HepG2 (cell line): ENCODE data around the gene MUCL3. TPM values are rescaled to one million over a fixed set of nuclear protein-coding genes. Genes with fewer than 3 reads are reported as not detected.

Source experiments
- BATF2 ChIP-seq: sonication (generic); formaldehyde crosslinking; IDR thresholded peaks from 2 replicates; pipeline ENCODE4 v1.8.0; 2022; ENCODE audit warnings: mild to moderate bottlenecking, missing genetic modification reagents, moderate library complexity
- CHD4 ChIP-seq: fragments of 200-600 bp; sonication (generic); IDR thresholded peaks from 2 replicates; pipeline ENCODE4 v1.7.0; 2017; ENCODE audit warnings: mild to moderate bottlenecking, low read length, borderline replicate concordance
- GATAD1 ChIP-seq: IDR thresholded peaks from 2 replicates; pipeline ENCODE4 v1.6.1; 2016; ENCODE audit warnings: missing genetic modification reagents, missing compliant biosample characterization
- HNRNPUL1 ChIP-seq: fragments of 200-400 bp; formaldehyde crosslinking; IDR thresholded peaks from 2 replicates; pipeline ENCODE4 v1.6.1; 2017; ENCODE audit warnings: low read depth, mild to moderate bottlenecking, low read length, moderate library complexity
- HOXD1 ChIP-seq: sonication (generic); formaldehyde crosslinking; IDR thresholded peaks from 2 replicates; pipeline ENCODE4 v1.5.0; 2020; ENCODE audit warnings: missing genetic modification reagents
- KAT8 ChIP-seq: IDR thresholded peaks from 2 replicates; pipeline ENCODE4 v1.6.1; 2016; ENCODE audit warnings: missing genetic modification reagents, missing compliant biosample characterization
- MAZ ChIP-seq, 2 experiments: sonication (generic) in 1 of 2; formaldehyde crosslinking in 1 of 2; IDR thresholded peaks; 2 replicates each; pipeline versions ENCODE4 v1.5.0 to v1.6.1; 2012 to 2020; ENCODE audit warnings: low read depth in 2 of 2, mild to moderate bottlenecking in 2 of 2, borderline replicate concordance in 1 of 2, improper control_type of control experiment in 1 of 2, low read length in 1 of 2, missing genetic modification reagents in 1 of 2, moderate library complexity in 1 of 2
- RAD21 ChIP-seq: fragments of 450-650 bp; formaldehyde crosslinking; IDR thresholded peaks from 2 replicates; pipeline ENCODE4 v1.5.0; 2020; ENCODE audit warnings: mild to moderate bottlenecking
- SIX1 ChIP-seq: sonication (generic); formaldehyde crosslinking; IDR thresholded peaks from 2 replicates; pipeline ENCODE4 v1.4.0; 2020; ENCODE audit warnings: missing genetic modification reagents, borderline replicate concordance
- ZNF138 ChIP-seq: sonication (generic); formaldehyde crosslinking; IDR thresholded peaks from 2 replicates; pipeline ENCODE4 v1.5.0; 2020; ENCODE audit warnings: mild to moderate bottlenecking, low read depth, missing genetic modification reagents
- ZNF614 ChIP-seq: IDR thresholded peaks from 2 replicates; pipeline ENCODE4 v1.6.1; 2018; ENCODE audit warnings: missing biosample characterization, missing genetic modification reagents, inconsistent platforms, borderline replicate concordance
- ZSCAN30 ChIP-seq: sonication (generic); formaldehyde crosslinking; IDR thresholded peaks from 2 replicates; pipeline ENCODE4 v1.5.0; 2020; ENCODE audit warnings: mild to moderate bottlenecking, missing genetic modification reagents
- polyA plus RNA-seq, 8 experiments: library from polyadenylated mRNA; depleted of rRNA in 3 of 8; stranded (reverse) in 7 of 8; unstranded in 1 of 8; fragments of >200 nt; fragmentation: Illumina TruSeq in 4 of 8; extraction: Trizol in 4 of 8; gene quantifications; 2 replicates each; pipeline versions ENCODE4 v1.2.1 to v1.2.3, GENCODE V29; 2011 to 2016; ENCODE audit warnings: low read depth in 4 of 8, missing spikeins in 1 of 8, mixed read lengths in 1 of 8; ENCODE audit not compliant: insufficient read depth in 1 of 8
- total RNA-seq, 5 experiments: library from RNA; depleted of rRNA; stranded (reverse); fragments of >200 nt; fragmentation: Illumina TruSeq; extraction: Trizol; gene quantifications; 2 replicates each; pipeline ENCODE4 v1.2.3, GENCODE V29; 2016; ENCODE audit warnings: low read depth in 1 of 5
- TF ChIP-seq, protein P1 (sequence below): IDR thresholded peaks from 2 replicates; pipeline ENCODE4 v1.6.1; 2016; ENCODE audit warnings: low read depth, missing genetic modification reagents, missing compliant biosample characterization
- TF ChIP-seq, protein P2 (sequence below): sonication (generic); formaldehyde crosslinking; IDR thresholded peaks from 2 replicates; pipeline ENCODE4 v1.5.0; 2020; ENCODE audit warnings: mild to moderate bottlenecking, missing genetic modification reagents, borderline replicate concordance
- TF ChIP-seq, protein P3 (sequence below): sonication (generic); formaldehyde crosslinking; IDR thresholded peaks from 2 replicates; pipeline ENCODE4 v1.8.0; 2022; ENCODE audit warnings: mild to moderate bottlenecking, missing genetic modification reagents
- TF ChIP-seq, protein P4 (sequence below): sonication (generic); formaldehyde crosslinking; IDR thresholded peaks from 2 replicates; pipeline ENCODE4 v1.4.0; 2020; ENCODE audit warnings: missing genetic modification reagents, mild to moderate bottlenecking, borderline replicate concordance

Gene MUCL3
- total and polyA plus RNA-seq, 2 of the 13 experiments (the other 11 are each of a cell fraction or from before 2014, with no cell fraction given), result not detected

DNA sequence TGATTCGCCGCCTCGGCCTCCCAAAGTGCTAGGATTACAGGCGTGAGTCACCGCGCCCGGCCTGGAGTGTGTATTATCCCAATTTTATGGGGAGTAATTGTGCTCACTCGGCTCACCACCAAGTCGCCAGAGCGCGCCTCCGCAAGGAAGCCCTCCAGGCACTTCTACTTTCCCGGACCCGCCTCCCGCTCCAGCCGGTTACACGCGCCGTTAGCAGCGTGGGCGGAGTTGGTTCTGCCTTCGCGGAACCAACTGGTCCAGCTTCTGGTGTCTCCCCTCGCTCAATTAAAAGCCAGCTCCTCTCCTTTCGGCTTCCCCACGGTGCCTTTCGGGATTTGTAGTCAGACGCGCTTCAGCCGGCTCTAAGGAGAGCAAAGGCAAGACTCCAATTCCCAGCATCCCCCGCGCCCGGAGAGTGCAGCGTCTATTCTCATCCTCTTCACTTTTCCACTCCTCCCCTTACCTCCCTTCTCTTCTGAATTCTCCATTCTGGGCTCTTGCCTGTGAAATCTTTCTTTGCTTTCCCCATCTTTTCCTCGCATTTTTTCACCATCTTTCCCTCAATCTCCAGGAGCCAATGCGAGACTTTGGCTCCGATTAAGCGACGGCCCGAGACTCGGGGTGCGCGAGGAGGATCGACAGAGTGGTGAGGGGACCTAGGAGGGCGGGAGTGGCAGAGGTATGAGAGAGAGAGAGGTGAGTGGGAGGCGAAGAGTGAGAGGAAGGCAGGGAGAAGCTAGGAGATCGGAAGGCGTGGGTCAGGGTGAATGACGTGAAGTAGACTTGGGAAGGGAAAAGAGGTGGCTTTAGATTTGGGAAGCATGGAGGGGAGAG is 32.8 kb upstream of the MUCL3 start, which contains the start of gene GTF2H4 (continued):
- TF ChIP-seq, protein P1, sequence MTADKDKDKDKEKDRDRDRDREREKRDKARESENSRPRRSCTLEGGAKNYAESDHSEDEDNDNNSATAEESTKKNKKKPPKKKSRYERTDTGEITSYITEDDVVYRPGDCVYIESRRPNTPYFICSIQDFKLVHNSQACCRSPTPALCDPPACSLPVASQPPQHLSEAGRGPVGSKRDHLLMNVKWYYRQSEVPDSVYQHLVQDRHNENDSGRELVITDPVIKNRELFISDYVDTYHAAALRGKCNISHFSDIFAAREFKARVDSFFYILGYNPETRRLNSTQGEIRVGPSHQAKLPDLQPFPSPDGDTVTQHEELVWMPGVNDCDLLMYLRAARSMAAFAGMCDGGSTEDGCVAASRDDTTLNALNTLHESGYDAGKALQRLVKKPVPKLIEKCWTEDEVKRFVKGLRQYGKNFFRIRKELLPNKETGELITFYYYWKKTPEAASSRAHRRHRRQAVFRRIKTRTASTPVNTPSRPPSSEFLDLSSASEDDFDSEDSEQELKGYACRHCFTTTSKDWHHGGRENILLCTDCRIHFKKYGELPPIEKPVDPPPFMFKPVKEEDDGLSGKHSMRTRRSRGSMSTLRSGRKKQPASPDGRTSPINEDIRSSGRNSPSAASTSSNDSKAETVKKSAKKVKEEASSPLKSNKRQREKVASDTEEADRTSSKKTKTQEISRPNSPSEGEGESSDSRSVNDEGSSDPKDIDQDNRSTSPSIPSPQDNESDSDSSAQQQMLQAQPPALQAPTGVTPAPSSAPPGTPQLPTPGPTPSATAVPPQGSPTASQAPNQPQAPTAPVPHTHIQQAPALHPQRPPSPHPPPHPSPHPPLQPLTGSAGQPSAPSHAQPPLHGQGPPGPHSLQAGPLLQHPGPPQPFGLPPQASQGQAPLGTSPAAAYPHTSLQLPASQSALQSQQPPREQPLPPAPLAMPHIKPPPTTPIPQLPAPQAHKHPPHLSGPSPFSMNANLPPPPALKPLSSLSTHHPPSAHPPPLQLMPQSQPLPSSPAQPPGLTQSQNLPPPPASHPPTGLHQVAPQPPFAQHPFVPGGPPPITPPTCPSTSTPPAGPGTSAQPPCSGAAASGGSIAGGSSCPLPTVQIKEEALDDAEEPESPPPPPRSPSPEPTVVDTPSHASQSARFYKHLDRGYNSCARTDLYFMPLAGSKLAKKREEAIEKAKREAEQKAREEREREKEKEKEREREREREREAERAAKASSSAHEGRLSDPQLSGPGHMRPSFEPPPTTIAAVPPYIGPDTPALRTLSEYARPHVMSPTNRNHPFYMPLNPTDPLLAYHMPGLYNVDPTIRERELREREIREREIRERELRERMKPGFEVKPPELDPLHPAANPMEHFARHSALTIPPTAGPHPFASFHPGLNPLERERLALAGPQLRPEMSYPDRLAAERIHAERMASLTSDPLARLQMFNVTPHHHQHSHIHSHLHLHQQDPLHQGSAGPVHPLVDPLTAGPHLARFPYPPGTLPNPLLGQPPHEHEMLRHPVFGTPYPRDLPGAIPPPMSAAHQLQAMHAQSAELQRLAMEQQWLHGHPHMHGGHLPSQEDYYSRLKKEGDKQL (CRISPR knock-in tag), result peak; percentile 41; the same call in 1 of the 2 replicates
- TF ChIP-seq MAZ (IDR thresholded peaks at IDR 0.05; ENCODE audit: borderline replicate concordance, low read depth, low read length) (peak; percentile 77), MAZ (CRISPR knock-in tag; IDR thresholded peaks at IDR 0.05; ENCODE audit: low read depth) (peak; percentile 92), KAT8 (CRISPR knock-in tag) (peak; percentile 97), SIX1 (CRISPR knock-in tag) (peak; percentile 60; the same call in 1 of the 2 replicates), HOXD1 (peak; percentile 63; the same call in 1 of the 2 replicates), HNRNPUL1 (no peak), ZNF138 (CRISPR knock-in tag) (no peak), GATAD1 (CRISPR knock-in tag) (peak; percentile 98), ZNF614 (CRISPR knock-in tag) (peak; percentile 86; the same call in 1 of the 2 replicates), ZSCAN30 (CRISPR knock-in tag) (no peak), RAD21 (CRISPR knock-in tag) (peak; percentile 52; the same call in 1 of the 2 replicates), CHD4 (peak; percentile 97), BATF2 (no peak)
- TF ChIP-seq, protein P2, sequence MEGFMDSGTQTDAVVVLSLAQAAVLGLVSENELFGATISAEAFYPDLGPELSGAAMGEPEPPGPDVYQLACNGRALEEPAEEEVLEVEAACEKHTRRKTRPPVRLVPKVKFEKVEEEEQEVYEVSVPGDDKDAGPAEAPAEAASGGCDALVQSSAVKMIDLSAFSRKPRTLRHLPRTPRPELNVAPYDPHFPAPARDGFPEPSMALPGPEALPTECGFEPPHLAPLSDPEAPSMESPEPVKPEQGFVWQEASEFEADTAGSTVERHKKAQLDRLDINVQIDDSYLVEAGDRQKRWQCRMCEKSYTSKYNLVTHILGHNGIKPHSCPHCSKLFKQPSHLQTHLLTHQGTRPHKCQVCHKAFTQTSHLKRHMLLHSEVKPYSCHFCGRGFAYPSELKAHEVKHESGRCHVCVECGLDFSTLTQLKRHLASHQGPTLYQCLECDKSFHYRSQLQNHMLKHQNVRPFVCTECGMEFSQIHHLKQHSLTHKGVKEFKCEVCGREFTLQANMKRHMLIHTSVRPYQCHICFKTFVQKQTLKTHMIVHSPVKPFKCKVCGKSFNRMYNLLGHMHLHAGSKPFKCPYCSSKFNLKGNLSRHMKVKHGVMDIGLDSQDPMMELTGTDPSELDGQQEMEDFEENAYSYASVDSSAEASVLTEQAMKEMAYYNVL (CRISPR knock-in tag), result peak; percentile 87; the same call in 1 of the 2 replicates
- TF ChIP-seq, protein P3, sequence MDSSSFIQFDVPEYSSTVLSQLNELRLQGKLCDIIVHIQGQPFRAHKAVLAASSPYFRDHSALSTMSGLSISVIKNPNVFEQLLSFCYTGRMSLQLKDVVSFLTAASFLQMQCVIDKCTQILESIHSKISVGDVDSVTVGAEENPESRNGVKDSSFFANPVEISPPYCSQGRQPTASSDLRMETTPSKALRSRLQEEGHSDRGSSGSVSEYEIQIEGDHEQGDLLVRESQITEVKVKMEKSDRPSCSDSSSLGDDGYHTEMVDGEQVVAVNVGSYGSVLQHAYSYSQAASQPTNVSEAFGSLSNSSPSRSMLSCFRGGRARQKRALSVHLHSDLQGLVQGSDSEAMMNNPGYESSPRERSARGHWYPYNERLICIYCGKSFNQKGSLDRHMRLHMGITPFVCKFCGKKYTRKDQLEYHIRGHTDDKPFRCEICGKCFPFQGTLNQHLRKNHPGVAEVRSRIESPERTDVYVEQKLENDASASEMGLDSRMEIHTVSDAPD, result peak; percentile 76; the same call in 1 of the 2 replicates
- TF ChIP-seq, protein P4, sequence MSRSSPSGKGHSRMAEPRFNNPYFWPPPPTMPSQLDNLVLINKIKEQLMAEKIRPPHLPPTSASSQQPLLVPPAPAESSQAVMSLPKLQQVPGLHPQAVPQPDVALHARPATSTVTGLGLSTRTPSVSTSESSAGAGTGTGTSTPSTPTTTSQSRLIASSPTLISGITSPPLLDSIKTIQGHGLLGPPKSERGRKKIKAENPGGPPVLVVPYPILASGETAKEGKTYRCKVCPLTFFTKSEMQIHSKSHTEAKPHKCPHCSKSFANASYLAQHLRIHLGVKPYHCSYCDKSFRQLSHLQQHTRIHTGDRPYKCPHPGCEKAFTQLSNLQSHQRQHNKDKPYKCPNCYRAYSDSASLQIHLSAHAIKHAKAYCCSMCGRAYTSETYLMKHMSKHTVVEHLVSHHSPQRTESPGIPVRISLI (CRISPR knock-in tag), result peak; percentile 79
